ENCODE data around the gene GRIP1.

The GRIP1 gene

GRCh38 chr12:66345212-66345611 is 333.7 kb downstream of the GRIP1 start:
- Histone ChIP-seq H3F3A (ENCODE audit: insufficient read depth) (no peaks in the 10 kb centered on the region), H3K79me2 (ENCODE audit: insufficient read depth, low read length) (no peaks in the 10 kb centered on the region), H3K9me3 (ENCODE audit: insufficient read depth, low read length) (peaks cover 4% of the 10 kb centered on the region; the same call in 1 of the 2 replicates), H3K36me3 (ENCODE audit: low read length) (no peaks in the 10 kb centered on the region), H3K4me2 (ENCODE audit: low read depth, low read length, poor library complexity, severe bottlenecking) (no peak overlapping the region), H4K20me1 (ENCODE audit: low read depth, low read length) (no peaks in the 10 kb centered on the region), H3K27me3 (ENCODE audit: low read length) (no peaks in the 10 kb centered on the region), H3K4me3 (ENCODE audit: insufficient read depth, low read length, poor library complexity, severe bottlenecking) (no peak overlapping the region), H3K27ac (ENCODE audit: low read depth, low read length) (no peak overlapping the region), H3K9ac (ENCODE audit: low read length) (no peak overlapping the region), H3K9me2 (replicated peaks; ENCODE audit: insufficient read depth, low read length) (no peaks in the 10 kb centered on the region), H2AFZ (ENCODE audit: low read depth, low read length, severe bottlenecking) (no peak overlapping the region)
- no peak for TF ChIP-seq CTCF (IDR thresholded peaks at IDR 0.05; ENCODE audit: insufficient read depth, low read length, poor library complexity, severe bottlenecking)
- no peak for TF ChIP-seq EZH2phosphoT487 (conservative IDR thresholded peaks at IDR 0.05; ENCODE audit: low read length)

- TF ChIP-seq CTCF (IDR thresholded peaks at IDR 0.05; ENCODE audit: insufficient read depth, low read length, poor library complexity, severe bottlenecking) (no peak), EZH2phosphoT487 (conservative IDR thresholded peaks at IDR 0.05; ENCODE audit: low read length) (no peak)
- H3K79me2 ChIP-seq (ENCODE audit: insufficient read depth, low read length): no peaks in the 10 kb centered on the region
- no peak overlapping the region for H3K4me3 ChIP-seq (ENCODE audit: insufficient read depth, low read length, poor library complexity, severe bottlenecking)
- H3K9me3 ChIP-seq (ENCODE audit: insufficient read depth, low read length): peaks cover 4% of the 10 kb centered on the region; the same call in 1 of the 2 replicates
- no peaks in the 10 kb centered on the region for H3K9me2 ChIP-seq (replicated peaks; ENCODE audit: insufficient read depth, low read length)
- H3K4me2 ChIP-seq (ENCODE audit: low read depth, low read length, poor library complexity, severe bottlenecking): no peak overlapping the region
- H4K20me1 ChIP-seq (ENCODE audit: low read depth, low read length): no peaks in the 10 kb centered on the region
- H2AFZ ChIP-seq (ENCODE audit: low read depth, low read length, severe bottlenecking): no peak overlapping the region
- no peak overlapping the region for H3K9ac ChIP-seq (ENCODE audit: low read length)
- no peak overlapping the region for H3K27ac ChIP-seq (ENCODE audit: low read depth, low read length)
- H3K36me3 ChIP-seq (ENCODE audit: low read length): no peaks in the 10 kb centered on the region
- no peaks in the 10 kb centered on the region for H3F3A ChIP-seq (ENCODE audit: insufficient read depth)
- H3K27me3 ChIP-seq (ENCODE audit: low read length): no peaks in the 10 kb centered on the region
These were observed 337.8 kb downstream of the GRIP1 start for GRCh38 chr12:66341126-66341525.

GRCh38 chr12:66340131-66340530 is 338.7 kb downstream of the GRIP1 start:
- H3K36me3 ChIP-seq (ENCODE audit: low read length): no peaks in the 10 kb centered on the region
- no peak for TF ChIP-seq EZH2phosphoT487 (conservative IDR thresholded peaks at IDR 0.05; ENCODE audit: low read length)
- no peak for TF ChIP-seq CTCF (IDR thresholded peaks at IDR 0.05; ENCODE audit: insufficient read depth, low read length, poor library complexity, severe bottlenecking)

More at GRCh38 chr12:66340131-66340530, 338.7 kb downstream of the GRIP1 start:
- Histone ChIP-seq H3K9ac (ENCODE audit: low read length) (no peak overlapping the region), H3K27me3 (ENCODE audit: low read length) (no peaks in the 10 kb centered on the region), H3K4me3 (ENCODE audit: insufficient read depth, low read length, poor library complexity, severe bottlenecking) (no peak overlapping the region), H3K9me2 (replicated peaks; ENCODE audit: insufficient read depth, low read length) (no peaks in the 10 kb centered on the region), H3K4me2 (ENCODE audit: low read depth, low read length, poor library complexity, severe bottlenecking) (no peak overlapping the region), H3F3A (ENCODE audit: insufficient read depth) (no peaks in the 10 kb centered on the region), H2AFZ (ENCODE audit: low read depth, low read length, severe bottlenecking) (no peak overlapping the region), H3K9me3 (ENCODE audit: insufficient read depth, low read length) (peaks cover 4% of the 10 kb centered on the region; the same call in 1 of the 2 replicates), H3K79me2 (ENCODE audit: insufficient read depth, low read length) (no peaks in the 10 kb centered on the region), H3K27ac (ENCODE audit: low read depth, low read length) (no peak overlapping the region), H4K20me1 (ENCODE audit: low read depth, low read length) (no peaks in the 10 kb centered on the region)

Measured in SU-DHL-6 (cell line).